Neural progenitor cell (in vitro differentiated cells): ENCODE measurements around the gene HPSE2. TPM values are rescaled to one million over a fixed set of nuclear protein-coding genes. Genes with fewer than 3 reads are reported as not detected.

Experiments used
- DNase-seq: peaks from one replicate; pipeline ENCODE4 v3.0.0-alpha.2; 2016; ENCODE audit warnings: low spot score
- H2AFZ ChIP-seq: fragments of 200-600 bp; sonication (generic); replicated peaks from 2 replicates; pipeline ENCODE4 v1.6.1; 2016; ENCODE audit warnings: antibody characterized with exemption
- H3F3A ChIP-seq: fragments of 200-600 bp; sonication (generic); 2 replicates; pipeline ENCODE4 v1.6.1; 2016; ENCODE audit warnings: antibody characterized with exemption, low read depth
- H3K27ac ChIP-seq: fragments of 200-600 bp; sonication (generic); 2 replicates; pipeline ENCODE4 v1.5.1; 2016; ENCODE audit warnings: mild to moderate bottlenecking
- H3K27me3 ChIP-seq: fragments of 200-600 bp; sonication (generic); 2 replicates; pipeline ENCODE4 v1.6.1; 2016; ENCODE audit warnings: mild to moderate bottlenecking, moderate library complexity
- H3K36me3 ChIP-seq: fragments of 200-600 bp; sonication (generic); 2 replicates; pipeline ENCODE4 v1.5.1; 2016
- H3K4me1 ChIP-seq: fragments of 200-600 bp; sonication (generic); 2 replicates; pipeline ENCODE4 v1.6.1; 2016; ENCODE audit warnings: mixed run types
- H3K4me2 ChIP-seq: fragments of 200-600 bp; sonication (generic); 2 replicates; pipeline ENCODE4 v1.6.1; 2016
- H3K4me3 ChIP-seq: fragments of 200-600 bp; sonication (generic); 2 replicates; pipeline ENCODE4 v1.5.1; 2016
- H3K79me2 ChIP-seq: fragments of 200-600 bp; sonication (generic); 2 replicates; pipeline ENCODE4 v1.6.1; 2016; ENCODE audit warnings: low read depth
- H3K9ac ChIP-seq: fragments of 200-600 bp; sonication (generic); 2 replicates; pipeline ENCODE4 v1.6.1; 2016
- H3K9me3 ChIP-seq: fragments of 200-600 bp; sonication (generic); 2 replicates; pipeline ENCODE4 v1.5.1; 2016; ENCODE audit warnings: low read depth
- H4K20me1 ChIP-seq: fragments of 200-600 bp; sonication (generic); 2 replicates; pipeline ENCODE4 v1.6.1; 2016; ENCODE audit warnings: low read depth
- H3K27ac Mint-ChIP-seq: 3 replicates; pipeline ENCODE4 v1.8.0; 2021; ENCODE audit warnings: mixed read lengths
- H3K27me3 Mint-ChIP-seq: 2 replicates; pipeline ENCODE4 v1.8.0; 2022; ENCODE audit warnings: low read depth, mild to moderate bottlenecking, inconsistent platforms, moderate library complexity, mixed read lengths; ENCODE audit not compliant: insufficient read depth
- H3K36me3 Mint-ChIP-seq: 3 replicates; pipeline ENCODE4 v1.8.0; 2021; ENCODE audit warnings: mixed read lengths
- H3K4me1 Mint-ChIP-seq: 3 replicates; pipeline ENCODE4 v1.8.0; 2021; ENCODE audit warnings: mixed read lengths
- H3K4me3 Mint-ChIP-seq: 3 replicates; pipeline ENCODE4 v1.8.0; 2021; ENCODE audit warnings: mild to moderate bottlenecking, moderate library complexity, mixed read lengths
- H3K9me3 Mint-ChIP-seq: 3 replicates; pipeline ENCODE4 v1.8.0; 2020; ENCODE audit warnings: mixed read lengths
- CTCF ChIP-seq: fragments of 200-600 bp; sonication (generic); IDR thresholded peaks from 2 replicates; pipeline ENCODE4 v1.5.1; 2017; ENCODE audit warnings: antibody characterized with exemption, mild to moderate bottlenecking
- EZH2 ChIP-seq: fragments of 200-600 bp; sonication (generic); IDR thresholded peaks from 2 replicates; pipeline ENCODE4 v1.6.1; 2017; ENCODE audit warnings: antibody characterized with exemption, mild to moderate bottlenecking, moderate library complexity
- EZH2phosphoT487 ChIP-seq: fragments of 200-600 bp; sonication (generic); IDR thresholded peaks from 2 replicates; pipeline ENCODE4 v1.6.1; 2017; ENCODE audit warnings: antibody characterized with exemption
- total RNA-seq: library from RNA; depleted of rRNA; stranded (reverse); fragments of >200 nt; gene quantifications from 2 replicates; pipeline ENCODE4 v1.2.3, GENCODE V29; 2015; ENCODE audit warnings: low replicate concordance

The HPSE2 gene
- total RNA-seq, 1 donor from 2014 or later = 3.4 TPM

- H3K4me1 Mint-ChIP-seq = no peaks in the 10 kb centered on the region
- no peak overlapping the region for H3K4me3 Mint-ChIP-seq
- no peaks in the 10 kb centered on the region for H3K9me3 ChIP-seq
Measured at GRCh38 chr10:98582363-98582762, 653.3 kb downstream of the HPSE2 start.

GRCh38 chr10:98577578-98577977, 658.1 kb downstream of the HPSE2 start:
- no peaks in the 10 kb centered on the region for H3K27me3 ChIP-seq
- H3K4me1 ChIP-seq = peaks cover 18% of the 10 kb centered on the region
- Mint-ChIP-seq H3K36me3 (no peaks in the 10 kb centered on the region), H3K4me1 (peaks cover 11% of the 10 kb centered on the region), H3K4me3 (no peak overlapping the region), H3K27ac (no peak overlapping the region), H3K27me3 (no peaks in the 10 kb centered on the region), H3K9me3 (no peaks in the 10 kb centered on the region)
- no peaks in the 10 kb centered on the region for H4K20me1 ChIP-seq
- H3K79me2 ChIP-seq = no peaks in the 10 kb centered on the region
- H3F3A ChIP-seq = no peaks in the 10 kb centered on the region
- no peak overlapping the region for H3K4me3 ChIP-seq
- DNase-seq = no peak
- H3K4me2 ChIP-seq = no peak overlapping the region
- no peaks in the 10 kb centered on the region for H3K9me3 ChIP-seq
- no peak for TF ChIP-seq EZH2
- no peak for TF ChIP-seq EZH2phosphoT487
- H3K36me3 ChIP-seq = no peaks in the 10 kb centered on the region
- no peak overlapping the region for H3K9ac ChIP-seq
- H3K27ac ChIP-seq = no peak overlapping the region
- H2AFZ ChIP-seq = no peak overlapping the region

More at GRCh38 chr10:98582363-98582762, 653.3 kb downstream of the HPSE2 start:
- H3K4me1 ChIP-seq = peaks cover 2% of the 10 kb centered on the region
- H4K20me1 ChIP-seq = no peaks in the 10 kb centered on the region
- no peak overlapping the region for H3K27ac ChIP-seq
- TF ChIP-seq EZH2 (no peak), CTCF (no peak), EZH2phosphoT487 (no peak)
- no peaks in the 10 kb centered on the region for H3F3A ChIP-seq
- H3K9ac ChIP-seq = no peak overlapping the region
- no peaks in the 10 kb centered on the region for H3K79me2 ChIP-seq
- H3K4me2 ChIP-seq = no peak overlapping the region
- H3K4me3 ChIP-seq = no peak overlapping the region
- Mint-ChIP-seq H3K36me3 (no peaks in the 10 kb centered on the region), H3K27ac (no peak overlapping the region), H3K9me3 (no peaks in the 10 kb centered on the region), H3K27me3 (no peaks in the 10 kb centered on the region)
- no peak for DNase-seq
- H3K27me3 ChIP-seq = no peaks in the 10 kb centered on the region
- no peaks in the 10 kb centered on the region for H3K36me3 ChIP-seq
- H2AFZ ChIP-seq = no peak overlapping the region

GRCh38 chr10:98577168-98577567, 658.5 kb downstream of the HPSE2 start:
- H3K27ac Mint-ChIP-seq = no peak overlapping the region
- Histone ChIP-seq H3K9me3 (no peaks in the 10 kb centered on the region), H3K4me1 (peaks cover 18% of the 10 kb centered on the region), H3K9ac (no peak overlapping the region), H3K27ac (no peak overlapping the region), H4K20me1 (no peaks in the 10 kb centered on the region), H3F3A (no peaks in the 10 kb centered on the region), H3K4me2 (no peak overlapping the region), H2AFZ (no peak overlapping the region), H3K27me3 (no peaks in the 10 kb centered on the region), H3K4me3 (no peak overlapping the region), H3K36me3 (no peaks in the 10 kb centered on the region), H3K79me2 (no peaks in the 10 kb centered on the region)
- H3K4me3 Mint-ChIP-seq = no peak overlapping the region
- peaks cover 15% of the 10 kb centered on the region for H3K4me1 Mint-ChIP-seq
- DNase-seq = no peak
- no peaks in the 10 kb centered on the region for H3K27me3 Mint-ChIP-seq
- H3K9me3 Mint-ChIP-seq = no peaks in the 10 kb centered on the region
- no peak for TF ChIP-seq CTCF
- no peak for TF ChIP-seq EZH2
- no peak for TF ChIP-seq EZH2phosphoT487
- H3K36me3 Mint-ChIP-seq = no peaks in the 10 kb centered on the region

GRCh38 chr10:98576096-98576495, 659.6 kb downstream of the HPSE2 start:
- H3K4me1 ChIP-seq = peaks cover 18% of the 10 kb centered on the region
- H3K4me3 ChIP-seq = no peak overlapping the region
- H3K4me1 Mint-ChIP-seq = peaks cover 15% of the 10 kb centered on the region
- H3K27me3 Mint-ChIP-seq = no peaks in the 10 kb centered on the region
- no peaks in the 10 kb centered on the region for H3K36me3 Mint-ChIP-seq
- no peaks in the 10 kb centered on the region for H3K79me2 ChIP-seq
- no peaks in the 10 kb centered on the region for H3K27me3 ChIP-seq
- H4K20me1 ChIP-seq = no peaks in the 10 kb centered on the region
- H3K4me2 ChIP-seq = peak overlapping the region; percentile 31
- no peak for DNase-seq
- no peaks in the 10 kb centered on the region for H3F3A ChIP-seq
- H3K9me3 Mint-ChIP-seq = no peaks in the 10 kb centered on the region
- no peaks in the 10 kb centered on the region for H3K36me3 ChIP-seq
- no peak overlapping the region for H3K27ac Mint-ChIP-seq
- no peak overlapping the region for H3K4me3 Mint-ChIP-seq
- no peaks in the 10 kb centered on the region for H3K9me3 ChIP-seq
- H2AFZ ChIP-seq = peak overlapping the region; percentile 46
- no peak for TF ChIP-seq EZH2phosphoT487
- TF ChIP-seq CTCF = no peak
- TF ChIP-seq EZH2 = no peak
- H3K9ac ChIP-seq = no peak overlapping the region
- no peak overlapping the region for H3K27ac ChIP-seq
